PC-9 (cell line): ENCODE data around the gene WFDC8. TPM values are rescaled to one million over a fixed set of nuclear protein-coding genes. Genes with fewer than 3 reads are reported as not detected.

ENCODE experiments used
- BruUV-seq: library from RNA; stranded (reverse); fragments of 400-500 nt; replicated peaks from 2 replicates; lab custom pipeline; 2021; lab: Mats Ljungman, UMichigan
- CTCF ChIA-PET: fragments of 300-600 bp; sonication (Branson Sonifier 250); formaldehyde crosslinking; loops from one replicate; lab custom pipeline; 2022; ENCODE audit warnings: antibody characterized with exemption; lab: Charles Lee
- POLR2A ChIA-PET: fragments of 300-600 bp; sonication (Branson Sonifier 250); formaldehyde crosslinking; loops from one replicate; lab custom pipeline; 2022; ENCODE audit warnings: antibody characterized with exemption; ENCODE audit not compliant: unreplicated experiment; lab: Charles Lee
- DNase-seq, 2 experiments: peaks; one replicate each; pipeline versions ENCODE4 v3.0.0 to v3.0.0-alpha.2; 2015 to 2022; ENCODE audit warnings: mixed read lengths in 1 of 2
- H2AFZ ChIP-seq: fragments of 200-600 bp; sonication (generic); 2 replicates; pipeline ENCODE4 v1.8.1; 2017; ENCODE audit warnings: antibody characterized with exemption
- H3F3A ChIP-seq: fragments of 200-600 bp; sonication (generic); 2 replicates; pipeline ENCODE4 v1.8.1; 2017; ENCODE audit warnings: antibody characterized with exemption, mild to moderate bottlenecking, low read depth; ENCODE audit not compliant: insufficient read depth
- H3K27ac ChIP-seq: fragments of 200-600 bp; sonication (generic); 2 replicates; pipeline ENCODE4 v1.6.1; 2016; ENCODE audit warnings: mixed run types
- H3K27me3 ChIP-seq: fragments of 200-600 bp; sonication (generic); 2 replicates; pipeline ENCODE4 v1.6.1; 2016; ENCODE audit warnings: low read depth, mixed run types; ENCODE audit not compliant: insufficient read depth
- H3K36me3 ChIP-seq: fragments of 200-600 bp; sonication (generic); 2 replicates; pipeline ENCODE4 v1.6.1; 2016; ENCODE audit warnings: low read depth, mixed run types
- H3K4me1 ChIP-seq: fragments of 200-600 bp; sonication (generic); replicated peaks from 2 replicates; pipeline ENCODE4 v1.6.1; 2016; ENCODE audit warnings: mixed run types; ENCODE audit not compliant: insufficient read depth
- H3K4me2 ChIP-seq: fragments of 200-600 bp; sonication (generic); 2 replicates; pipeline ENCODE4 v1.6.1; 2017; ENCODE audit warnings: mixed run types
- H3K4me3 ChIP-seq: fragments of 200-600 bp; sonication (generic); 2 replicates; pipeline ENCODE4 v1.6.1; 2016; ENCODE audit warnings: mixed run types
- H3K79me2 ChIP-seq: fragments of 200-600 bp; sonication (generic); 2 replicates; pipeline ENCODE4 v1.6.1; 2017; ENCODE audit warnings: low read depth, mixed run types
- H3K9me2 ChIP-seq: fragments of 200-600 bp; sonication (generic); 2 replicates; pipeline ENCODE4 v1.8.1; 2017; ENCODE audit warnings: mild to moderate bottlenecking; ENCODE audit not compliant: insufficient read depth
- H3K9me3 ChIP-seq: fragments of 200-600 bp; sonication (generic); 2 replicates; pipeline ENCODE4 v1.8.1; 2016; ENCODE audit warnings: low read depth; ENCODE audit not compliant: insufficient read depth
- H4K20me1 ChIP-seq: fragments of 200-600 bp; sonication (generic); 2 replicates; pipeline ENCODE4 v1.8.1; 2017; ENCODE audit not compliant: insufficient read depth
- EZH2 ChIP-seq: fragments of 200-600 bp; sonication (generic); IDR thresholded peaks from 2 replicates; pipeline ENCODE4 v1.8.0; 2017; ENCODE audit warnings: antibody characterized with exemption, low read depth
- intact Hi-C: fragments of 100-400 bp; cut with micrococcal nuclease; formaldehyde crosslinking; loops from one replicate; pipeline ENCODE4 v1.10.0; 2022; ENCODE audit not compliant: unreplicated experiment
- total RNA-seq: library from RNA; stranded (reverse); gene quantifications from 2 replicates; pipeline ENCODE4 v1.2.3, GENCODE V29; 2021
- TF ChIP-seq, protein P1 (sequence below): fragments of 200-600 bp; sonication (generic); conservative IDR thresholded peaks from 2 replicates; pipeline ENCODE4 v1.6.1; 2017; ENCODE audit warnings: mixed run types, antibody characterized with exemption, mild to moderate bottlenecking, moderate library complexity

Gene WFDC8
- total RNA-seq, 1 experiment from 2014 or later, result not detected

DNA sequence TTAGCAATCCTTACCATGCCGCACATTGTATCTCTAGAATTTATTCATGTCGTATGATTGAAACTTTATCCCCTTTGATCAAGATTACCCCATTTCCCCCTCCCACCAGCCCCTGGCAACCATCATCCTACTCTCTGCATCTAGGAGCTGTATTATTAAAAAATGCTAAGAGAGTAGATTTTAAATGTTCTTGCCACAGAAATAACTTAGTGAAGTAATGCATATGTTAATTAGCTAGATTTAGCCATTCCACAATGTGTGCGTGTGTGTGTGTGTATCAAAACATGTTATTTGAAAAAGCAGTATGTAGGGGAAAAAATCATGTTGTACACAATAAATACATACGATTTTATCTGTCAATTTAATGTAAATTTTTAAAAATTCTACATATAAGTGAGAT lies 51.8 kb downstream of the WFDC8 start:
- POLR2A ChIA-PET, result interaction anchor here (0.6 kb wide), 1 partner anchor 18 kb away, joined by 13 read pairs; no protein-coding TSS in a partner anchor
- Histone ChIP-seq H3K36me3 (no peaks in the 10 kb centered on the region), H3K4me3 (no peak overlapping the region), H3K9me3 (no peaks in the 10 kb centered on the region), H2AFZ (no peak overlapping the region), H3K27me3 (no peaks in the 10 kb centered on the region), H3K9me2 (no peaks in the 10 kb centered on the region), H3K4me2 (no peak overlapping the region), H3K27ac (no peak overlapping the region), H4K20me1 (no peaks in the 10 kb centered on the region), H3F3A (peaks cover 14% of the 10 kb centered on the region; the same call in 1 of the 2 replicates), H3K4me1 (peaks cover 18% of the 10 kb centered on the region), H3K79me2 (no peaks in the 10 kb centered on the region)
- CTCF ChIA-PET, result no interaction called here
- DNase-seq, result no peak
- intact Hi-C loops, result no loop called here
- no TSS peak for BruUV-seq
- TF ChIP-seq, protein P1, sequence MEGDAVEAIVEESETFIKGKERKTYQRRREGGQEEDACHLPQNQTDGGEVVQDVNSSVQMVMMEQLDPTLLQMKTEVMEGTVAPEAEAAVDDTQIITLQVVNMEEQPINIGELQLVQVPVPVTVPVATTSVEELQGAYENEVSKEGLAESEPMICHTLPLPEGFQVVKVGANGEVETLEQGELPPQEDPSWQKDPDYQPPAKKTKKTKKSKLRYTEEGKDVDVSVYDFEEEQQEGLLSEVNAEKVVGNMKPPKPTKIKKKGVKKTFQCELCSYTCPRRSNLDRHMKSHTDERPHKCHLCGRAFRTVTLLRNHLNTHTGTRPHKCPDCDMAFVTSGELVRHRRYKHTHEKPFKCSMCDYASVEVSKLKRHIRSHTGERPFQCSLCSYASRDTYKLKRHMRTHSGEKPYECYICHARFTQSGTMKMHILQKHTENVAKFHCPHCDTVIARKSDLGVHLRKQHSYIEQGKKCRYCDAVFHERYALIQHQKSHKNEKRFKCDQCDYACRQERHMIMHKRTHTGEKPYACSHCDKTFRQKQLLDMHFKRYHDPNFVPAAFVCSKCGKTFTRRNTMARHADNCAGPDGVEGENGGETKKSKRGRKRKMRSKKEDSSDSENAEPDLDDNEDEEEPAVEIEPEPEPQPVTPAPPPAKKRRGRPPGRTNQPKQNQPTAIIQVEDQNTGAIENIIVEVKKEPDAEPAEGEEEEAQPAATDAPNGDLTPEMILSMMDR, result no peak
- no peak for TF ChIP-seq EZH2

DNA sequence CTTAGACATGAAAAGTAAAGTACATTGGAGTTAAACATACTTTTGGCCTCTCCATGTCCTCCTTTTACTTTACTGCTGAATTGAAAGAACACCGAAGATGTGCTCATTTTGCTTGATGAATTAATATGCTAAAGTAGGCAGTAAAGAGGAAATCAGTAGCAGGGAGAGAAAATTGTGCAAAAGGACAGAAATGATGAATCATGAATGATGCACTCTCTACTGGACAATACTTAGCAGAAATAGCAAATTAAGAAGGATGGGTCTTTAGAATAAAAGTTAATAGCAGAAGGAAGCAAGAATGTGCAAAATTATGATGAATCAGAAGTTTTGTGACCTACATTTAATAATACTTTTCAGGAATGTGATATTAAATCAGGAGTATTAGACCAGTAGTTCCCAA lies 55.3 kb downstream of the WFDC8 start:
- peak overlapping the region; percentile 44 for H3K4me2 ChIP-seq
- DNase-seq, result peak in 1 of 2 experiments; percentile 44
- peaks cover 22% of the 10 kb centered on the region for H3F3A ChIP-seq
- H3K27ac ChIP-seq, result peak overlapping the region; percentile 46
- no peaks in the 10 kb centered on the region for H3K27me3 ChIP-seq
- H3K4me3 ChIP-seq, result no peak overlapping the region; the same call in 1 of the 2 replicates
- intact Hi-C loops, result no loop called here
- peaks cover 25% of the 10 kb centered on the region for H3K4me1 ChIP-seq
- TF ChIP-seq, protein P1, result no peak
- TF ChIP-seq EZH2, result no peak
- no TSS peak for BruUV-seq
- CTCF ChIA-PET, result no interaction called here
- peak overlapping the region; percentile 71; the same call in 1 of the 2 replicates for H2AFZ ChIP-seq
- no peaks in the 10 kb centered on the region for H4K20me1 ChIP-seq
- no peaks in the 10 kb centered on the region for H3K9me2 ChIP-seq
- no peaks in the 10 kb centered on the region for H3K79me2 ChIP-seq
- POLR2A ChIA-PET, result interaction anchor here (0.5 kb wide), 1 partner anchor 176 kb away, joined by 3 read pairs; no protein-coding TSS in a partner anchor
- H3K9me3 ChIP-seq, result peaks cover 8% of the 10 kb centered on the region; the same call in 1 of the 2 replicates
- no peaks in the 10 kb centered on the region for H3K36me3 ChIP-seq

DNA sequence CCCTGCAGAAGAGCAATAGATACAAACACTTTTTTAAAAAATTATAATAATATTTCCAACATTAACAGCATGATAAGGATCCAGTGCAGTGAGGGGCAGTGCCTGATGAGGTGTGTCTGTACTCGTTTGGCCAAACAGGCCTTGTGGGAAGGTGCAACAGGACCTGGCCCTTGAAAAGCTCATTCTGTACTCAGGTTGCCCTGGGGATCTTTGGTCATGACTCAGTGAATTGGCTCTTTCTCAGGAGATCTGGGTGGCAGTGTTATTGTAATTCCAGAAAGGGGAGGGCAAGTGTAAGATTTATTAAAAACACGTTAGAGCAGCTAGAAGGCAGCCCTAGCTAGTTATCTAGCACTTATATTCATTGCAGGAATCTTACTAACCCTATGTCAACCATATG lies 60.8 kb downstream of the WFDC8 start:
- no peak overlapping the region for H2AFZ ChIP-seq
- ChIA-PET POLR2A (interaction anchor here (0.5 to 0.9 kb wide), 11 partner anchors 10 to 1221 kb away, joined by 3 to 9 read pairs (median 4); no protein-coding TSS in a partner anchor), CTCF (interaction anchor here (0.8 to 1.3 kb wide), 3 partner anchors 82 to 253 kb away, joined by 3 to 4 read pairs (median 4); no protein-coding TSS in a partner anchor)
- DNase-seq, result peak; percentile 85 to 96
- intact Hi-C loops, result loop anchor here (1.0 kb wide), 3 partner anchors 10 to 261 kb away; partner anchors contain the start of gene WFDC2
- H3K79me2 ChIP-seq, result no peaks in the 10 kb centered on the region
- no peak for TF ChIP-seq EZH2
- TF ChIP-seq, protein P1, result no peak
- peaks cover 8% of the 10 kb centered on the region; the same call in 1 of the 2 replicates for H3K9me3 ChIP-seq
- no TSS peak for BruUV-seq
- H3K4me1 ChIP-seq, result peaks cover 24% of the 10 kb centered on the region
- no peaks in the 10 kb centered on the region for H4K20me1 ChIP-seq
- H3K36me3 ChIP-seq, result no peaks in the 10 kb centered on the region
- H3F3A ChIP-seq, result peaks cover 23% of the 10 kb centered on the region
- H3K9me2 ChIP-seq, result no peaks in the 10 kb centered on the region
- no peaks in the 10 kb centered on the region for H3K27me3 ChIP-seq
- peak overlapping the region; percentile 83 for H3K27ac ChIP-seq
- H3K4me2 ChIP-seq, result peak overlapping the region; percentile 64
- peak overlapping the region; percentile 4; the same call in 1 of the 2 replicates for H3K4me3 ChIP-seq
